Measurements from ENCODE around the gene CDKN2B-AS1. TPM values are rescaled to one million over a fixed set of nuclear protein-coding genes. Genes with fewer than 3 reads are reported as not detected.
A peak's percentile ranks its signal among the peaks of the same experiment; 100 is the strongest.

CDKN2B-AS1 gene
- total RNA-seq, 1 donor from 2014 or later = 0.58 TPM

DNA sequence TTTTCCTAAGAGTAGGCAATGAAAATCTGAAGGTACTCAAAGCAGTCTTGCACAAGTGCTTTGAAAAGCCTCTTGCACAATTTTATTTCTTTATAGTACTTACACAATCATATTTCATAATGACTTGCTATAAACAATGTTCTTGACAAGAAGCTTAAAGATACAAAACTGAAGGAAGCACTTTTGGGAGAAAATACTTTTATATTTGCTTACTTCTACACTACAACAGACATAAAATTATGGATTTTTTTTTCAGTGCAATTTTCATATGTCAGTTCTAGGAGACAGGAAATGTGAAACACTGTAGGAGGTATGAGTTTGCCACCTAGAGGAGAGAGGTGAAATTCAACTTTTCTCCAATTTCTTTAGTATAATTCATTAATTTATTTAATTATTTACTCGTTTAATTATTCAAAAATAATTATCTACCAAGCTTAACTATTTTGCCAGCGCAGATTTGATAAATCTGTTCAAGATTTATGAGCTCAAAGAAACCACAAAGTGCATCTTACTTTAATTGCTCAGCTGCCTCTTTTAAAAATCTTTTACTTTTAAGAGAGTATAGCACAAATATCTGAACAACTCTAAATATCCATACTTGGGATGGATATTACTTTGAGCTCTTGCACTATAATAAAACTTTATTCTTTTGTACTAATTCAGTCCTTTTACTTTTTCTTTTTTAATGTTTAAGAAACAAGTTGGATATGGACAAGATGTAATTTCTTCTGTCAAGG lies 43.5 kb downstream of the CDKN2B-AS1 start:
- Mint-ChIP-seq H3K4me1 (ENCODE audit: unreplicated experiment) (no peaks in the 10 kb centered on the region), H3K27me3 (no peaks in the 10 kb centered on the region), H3K9me3 (no peaks in the 10 kb centered on the region), H3K4me3 (no peak overlapping the region), H3K27ac (peak overlapping the region; percentile 85), H3K36me3 (no peaks in the 10 kb centered on the region)
- DNase-seq (ENCODE audit: extremely low spot score, unreplicated experiment) = no peak
- TF ChIP-seq, protein P1, sequence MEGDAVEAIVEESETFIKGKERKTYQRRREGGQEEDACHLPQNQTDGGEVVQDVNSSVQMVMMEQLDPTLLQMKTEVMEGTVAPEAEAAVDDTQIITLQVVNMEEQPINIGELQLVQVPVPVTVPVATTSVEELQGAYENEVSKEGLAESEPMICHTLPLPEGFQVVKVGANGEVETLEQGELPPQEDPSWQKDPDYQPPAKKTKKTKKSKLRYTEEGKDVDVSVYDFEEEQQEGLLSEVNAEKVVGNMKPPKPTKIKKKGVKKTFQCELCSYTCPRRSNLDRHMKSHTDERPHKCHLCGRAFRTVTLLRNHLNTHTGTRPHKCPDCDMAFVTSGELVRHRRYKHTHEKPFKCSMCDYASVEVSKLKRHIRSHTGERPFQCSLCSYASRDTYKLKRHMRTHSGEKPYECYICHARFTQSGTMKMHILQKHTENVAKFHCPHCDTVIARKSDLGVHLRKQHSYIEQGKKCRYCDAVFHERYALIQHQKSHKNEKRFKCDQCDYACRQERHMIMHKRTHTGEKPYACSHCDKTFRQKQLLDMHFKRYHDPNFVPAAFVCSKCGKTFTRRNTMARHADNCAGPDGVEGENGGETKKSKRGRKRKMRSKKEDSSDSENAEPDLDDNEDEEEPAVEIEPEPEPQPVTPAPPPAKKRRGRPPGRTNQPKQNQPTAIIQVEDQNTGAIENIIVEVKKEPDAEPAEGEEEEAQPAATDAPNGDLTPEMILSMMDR (conservative IDR thresholded peaks at IDR 0.05) = peak; percentile 71

DNA sequence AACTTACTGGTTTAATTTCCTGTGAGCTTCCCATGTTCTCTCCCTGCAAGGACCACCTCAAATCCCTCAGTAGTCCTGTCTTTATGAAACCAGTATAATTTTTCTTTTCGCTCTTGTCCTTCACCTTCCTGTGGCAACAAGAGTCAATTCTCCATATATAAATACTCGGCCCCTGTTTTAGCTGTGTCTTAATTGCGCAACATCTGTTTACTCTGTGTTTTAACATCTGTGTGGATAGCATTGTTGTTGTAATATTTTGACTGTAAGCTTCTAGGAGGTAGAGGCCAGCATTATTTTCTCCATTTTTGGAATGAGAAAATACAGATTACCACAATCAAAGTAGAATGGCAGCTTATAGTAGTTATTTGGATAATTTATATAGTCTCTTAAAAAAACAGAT lies 44.7 kb downstream of the CDKN2B-AS1 start:
- TF ChIP-seq, protein P1 (conservative IDR thresholded peaks at IDR 0.05) = no peak
- H3K4me1 Mint-ChIP-seq (ENCODE audit: unreplicated experiment) = no peaks in the 10 kb centered on the region
- no peaks in the 10 kb centered on the region for H3K27me3 Mint-ChIP-seq
- DNase-seq (ENCODE audit: extremely low spot score, unreplicated experiment) = no peak
- H3K27ac Mint-ChIP-seq = no peak overlapping the region
- H3K36me3 Mint-ChIP-seq = no peaks in the 10 kb centered on the region
- no peak overlapping the region for H3K4me3 Mint-ChIP-seq
- H3K9me3 Mint-ChIP-seq = no peaks in the 10 kb centered on the region

DNA sequence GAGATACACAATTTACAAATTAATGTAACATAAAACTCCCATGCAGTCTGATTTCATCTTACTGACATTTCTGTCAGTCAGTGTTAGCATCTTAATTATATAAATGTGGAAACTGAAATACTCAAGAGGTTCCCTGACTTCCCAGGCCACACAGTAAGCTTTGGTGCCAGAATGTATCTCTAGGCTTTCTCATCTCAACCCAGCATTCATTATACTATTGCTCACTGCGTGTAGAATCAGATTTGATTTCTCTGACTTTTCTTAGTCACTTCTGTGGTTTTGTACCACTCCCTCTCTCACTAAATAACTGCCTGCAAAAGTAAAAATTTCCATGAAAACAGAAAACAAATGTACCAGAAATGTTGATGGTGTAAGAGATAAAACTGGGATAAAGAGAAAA lies 46.2 kb downstream of the CDKN2B-AS1 start:
- TF ChIP-seq, protein P1 (conservative IDR thresholded peaks at IDR 0.05) = no peak
- no peaks in the 10 kb centered on the region for H3K9me3 Mint-ChIP-seq
- no peaks in the 10 kb centered on the region for H3K27me3 Mint-ChIP-seq
- no peak for DNase-seq (ENCODE audit: extremely low spot score, unreplicated experiment)
- no peak overlapping the region for H3K4me3 Mint-ChIP-seq
- H3K36me3 Mint-ChIP-seq = no peaks in the 10 kb centered on the region
- H3K4me1 Mint-ChIP-seq (ENCODE audit: unreplicated experiment) = no peaks in the 10 kb centered on the region
- peak overlapping the region; percentile 96 for H3K27ac Mint-ChIP-seq

DNA sequence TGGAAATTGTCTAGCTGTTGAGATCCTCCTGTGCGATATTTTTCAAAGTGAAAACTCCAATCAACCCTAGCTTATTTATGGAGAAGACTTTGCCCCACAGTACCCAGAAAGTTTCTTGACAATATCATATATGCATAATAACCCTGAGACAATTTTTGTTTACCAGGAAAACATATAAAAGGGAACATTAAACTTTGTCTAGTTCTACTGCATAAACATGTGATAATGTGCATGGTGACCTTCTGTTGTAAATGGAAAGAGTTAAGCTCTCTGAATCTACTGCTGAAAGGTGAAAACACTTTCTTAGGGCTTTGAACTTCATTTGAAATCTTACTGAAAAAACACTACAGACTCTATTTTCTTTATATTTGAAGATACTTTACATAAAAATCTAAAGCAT lies 46.8 kb downstream of the CDKN2B-AS1 start:
- Mint-ChIP-seq H3K4me3 (no peak overlapping the region), H3K9me3 (no peaks in the 10 kb centered on the region), H3K4me1 (ENCODE audit: unreplicated experiment) (no peaks in the 10 kb centered on the region), H3K27me3 (no peaks in the 10 kb centered on the region), H3K36me3 (no peaks in the 10 kb centered on the region), H3K27ac (peak overlapping the region; percentile 96)
- no peak for DNase-seq (ENCODE audit: extremely low spot score, unreplicated experiment)
- TF ChIP-seq, protein P1 (conservative IDR thresholded peaks at IDR 0.05) = no peak

DNA sequence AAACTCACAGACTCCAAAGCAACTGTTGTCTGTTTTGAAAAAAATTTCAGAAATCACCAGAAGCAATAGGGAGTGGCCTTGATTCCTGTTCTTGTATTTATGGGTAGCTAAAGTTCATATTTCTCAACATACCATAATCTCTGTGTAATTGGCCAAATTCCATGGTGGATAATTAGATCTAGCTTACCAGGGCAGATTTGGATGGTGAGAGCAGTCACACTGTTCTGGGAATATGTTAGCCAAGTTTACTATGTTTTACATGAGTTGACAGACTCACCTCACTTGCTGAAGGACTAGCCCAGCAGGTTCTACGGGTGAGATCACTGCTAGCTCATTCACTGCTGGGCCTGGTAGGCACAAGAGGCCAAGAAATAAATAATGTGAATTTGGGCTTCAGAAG lies 47.2 kb downstream of the CDKN2B-AS1 start:
- Mint-ChIP-seq H3K9me3 (no peaks in the 10 kb centered on the region), H3K36me3 (no peaks in the 10 kb centered on the region), H3K4me1 (ENCODE audit: unreplicated experiment) (no peaks in the 10 kb centered on the region), H3K27ac (peak overlapping the region; percentile 96), H3K4me3 (peak overlapping the region; percentile 61), H3K27me3 (no peaks in the 10 kb centered on the region)
- TF ChIP-seq, protein P1 (conservative IDR thresholded peaks at IDR 0.05) = no peak
- no peak for DNase-seq (ENCODE audit: extremely low spot score, unreplicated experiment)

Measured in type B pancreatic cell (in vitro differentiated cells).